ENCODE data around the gene SNTG2.

DNA sequence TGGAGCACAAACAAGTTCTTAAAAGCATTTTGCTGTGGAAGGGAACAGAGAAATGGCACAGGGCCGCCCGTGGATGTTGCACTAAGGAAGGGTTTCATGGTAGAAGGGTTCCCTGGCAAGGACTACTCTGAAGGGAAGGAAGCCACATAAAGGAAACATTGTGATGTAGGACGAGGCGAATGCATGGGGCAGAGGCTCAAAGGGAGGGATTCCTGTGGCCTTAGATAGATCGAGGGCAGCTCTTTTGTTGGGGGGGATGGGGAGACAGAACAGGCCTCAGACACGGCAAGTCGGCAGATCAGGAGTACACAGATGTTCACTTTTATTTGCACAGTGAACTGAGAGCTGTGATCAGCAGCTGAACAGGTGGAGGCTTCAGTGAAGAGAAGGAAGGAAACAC, 205.4 kb downstream of the SNTG2 start:
- TF ChIP-seq, protein P1, sequence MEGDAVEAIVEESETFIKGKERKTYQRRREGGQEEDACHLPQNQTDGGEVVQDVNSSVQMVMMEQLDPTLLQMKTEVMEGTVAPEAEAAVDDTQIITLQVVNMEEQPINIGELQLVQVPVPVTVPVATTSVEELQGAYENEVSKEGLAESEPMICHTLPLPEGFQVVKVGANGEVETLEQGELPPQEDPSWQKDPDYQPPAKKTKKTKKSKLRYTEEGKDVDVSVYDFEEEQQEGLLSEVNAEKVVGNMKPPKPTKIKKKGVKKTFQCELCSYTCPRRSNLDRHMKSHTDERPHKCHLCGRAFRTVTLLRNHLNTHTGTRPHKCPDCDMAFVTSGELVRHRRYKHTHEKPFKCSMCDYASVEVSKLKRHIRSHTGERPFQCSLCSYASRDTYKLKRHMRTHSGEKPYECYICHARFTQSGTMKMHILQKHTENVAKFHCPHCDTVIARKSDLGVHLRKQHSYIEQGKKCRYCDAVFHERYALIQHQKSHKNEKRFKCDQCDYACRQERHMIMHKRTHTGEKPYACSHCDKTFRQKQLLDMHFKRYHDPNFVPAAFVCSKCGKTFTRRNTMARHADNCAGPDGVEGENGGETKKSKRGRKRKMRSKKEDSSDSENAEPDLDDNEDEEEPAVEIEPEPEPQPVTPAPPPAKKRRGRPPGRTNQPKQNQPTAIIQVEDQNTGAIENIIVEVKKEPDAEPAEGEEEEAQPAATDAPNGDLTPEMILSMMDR (IDR thresholded peaks at IDR 0.05; ENCODE audit: extremely low read depth in 1 of 2, insufficient read depth in 1 of 2, low read depth in 1 of 2, low read length in 2 of 2) = no peak
- TF ChIP-seq EZH2 (IDR thresholded peaks at IDR 0.05; ENCODE audit: borderline replicate concordance, low read depth, low read length, severe bottlenecking) (no peak), MYC (IDR thresholded peaks at IDR 0.05; ENCODE audit: low read depth, low read length) (no peak), POLR2A (IDR thresholded peaks at IDR 0.05; ENCODE audit: low read depth, low read length) (no peak), GATA2 (IDR thresholded peaks at IDR 0.05; ENCODE audit: insufficient read depth, insufficient read length, low read depth, low read length) (no peak)
